BE2C (cell line): ENCODE data around the gene ZNF691. TPM values are rescaled to one million over a fixed set of nuclear protein-coding genes. Genes with fewer than 3 reads are reported as not detected.

Source experiments
- DNase-seq: peaks from one replicate; pipeline ENCODE4 v3.0.0-alpha.2; 2020
- H3K27me3 ChIP-seq: fragments of 250-450 bp; sonication (Bioruptor Pico); 2 replicates; pipeline ENCODE4 v1.5.1; 2020; ENCODE audit warnings: mild to moderate bottlenecking
- H3K36me3 ChIP-seq: fragments of 250-450 bp; sonication (Bioruptor Pico); 2 replicates; pipeline ENCODE4 v1.5.1; 2020; ENCODE audit warnings: mild to moderate bottlenecking
- H3K4me1 ChIP-seq: fragments of 250-450 bp; sonication (Bioruptor Pico); 2 replicates; pipeline ENCODE4 v1.5.1; 2020
- H3K4me3 ChIP-seq: 2 replicates; pipeline ENCODE4 v1.5.1; 2011; ENCODE audit warnings: low read depth, low read length
- H3K9me3 ChIP-seq: fragments of 250-450 bp; sonication (Bioruptor Pico); 2 replicates; pipeline ENCODE4 v1.5.1; 2020
- polyA plus RNA-seq: library from polyadenylated mRNA; unstranded; fragments of >200 nt; gene quantifications from one replicate; pipeline ENCODE4 v1.2.1, GENCODE V29; 2012; ENCODE audit warnings: low read depth, missing spikeins; ENCODE audit not compliant: insufficient read length, insufficient read depth
- TF ChIP-seq, protein P1 (sequence below): IDR thresholded peaks from 2 replicates; pipeline ENCODE4 v1.5.1; 2012; ENCODE audit warnings: mild to moderate bottlenecking, low read depth, low read length

ZNF691 gene, protein sequence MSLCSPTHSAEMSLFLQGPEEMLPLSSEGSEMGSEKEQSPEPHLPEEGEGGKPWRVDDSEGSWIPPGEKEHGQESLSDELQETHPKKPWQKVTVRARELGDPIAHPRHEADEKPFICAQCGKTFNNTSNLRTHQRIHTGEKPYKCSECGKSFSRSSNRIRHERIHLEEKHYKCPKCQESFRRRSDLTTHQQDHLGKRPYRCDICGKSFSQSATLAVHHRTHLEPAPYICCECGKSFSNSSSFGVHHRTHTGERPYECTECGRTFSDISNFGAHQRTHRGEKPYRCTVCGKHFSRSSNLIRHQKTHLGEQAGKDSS
- polyA plus RNA-seq = 7.6 TPM

DNA sequence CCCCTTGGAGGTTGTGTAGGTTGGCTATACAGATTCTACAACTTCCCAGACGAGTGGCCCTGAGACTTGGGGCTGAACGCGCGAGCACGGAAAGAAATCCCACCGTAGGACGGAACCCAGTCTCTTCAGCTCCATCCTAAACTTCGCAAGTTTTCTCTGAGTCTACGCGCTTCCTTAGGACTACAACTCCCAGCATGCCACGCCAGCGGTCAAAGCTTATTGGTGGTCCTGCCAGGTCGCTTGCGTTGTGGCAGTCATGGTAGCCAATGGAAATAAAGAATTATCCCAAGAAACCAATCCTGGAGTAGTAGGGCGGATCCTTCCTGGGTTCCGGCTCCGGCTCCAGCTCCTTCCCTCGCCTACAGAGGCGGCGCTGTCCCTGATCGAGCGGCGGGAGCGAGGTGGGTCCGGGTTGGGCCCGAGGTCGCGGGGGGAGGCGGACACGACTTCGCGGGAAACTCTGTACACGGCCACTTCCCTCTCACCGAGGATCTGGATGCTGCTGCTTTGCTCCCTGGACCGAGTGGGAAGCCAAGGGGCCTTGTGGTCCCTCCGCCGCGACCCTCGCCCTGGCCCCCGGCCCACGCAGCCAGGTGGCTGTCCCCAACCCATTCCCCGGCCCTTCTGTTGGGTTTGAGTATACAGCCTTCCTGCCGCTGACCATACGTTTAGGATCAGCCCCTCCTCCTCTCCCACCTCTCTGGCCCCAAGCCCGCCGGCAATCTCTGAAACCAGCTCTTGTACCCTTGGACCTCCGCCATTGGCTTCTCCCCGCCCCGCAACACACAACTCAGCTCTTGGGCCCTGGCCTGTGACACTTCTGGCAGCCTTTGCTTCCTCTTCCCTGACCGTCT lies at the start of gene ZNF691:
ZNF691 (plus strand) TSS at position 357 of the 854 bp plus-strand sequence. CDS start 3,046 bp downstream, outside the sequence.
- no peaks in the 10 kb centered on the region for H3K4me1 ChIP-seq
- peak; percentile 85 for DNase-seq
- no peaks in the 10 kb centered on the region; the same call in 1 of the 2 replicates for H3K36me3 ChIP-seq
- no peaks in the 10 kb centered on the region for H3K9me3 ChIP-seq
- H3K27me3 ChIP-seq = no peaks in the 10 kb centered on the region
- TF ChIP-seq, protein P1, sequence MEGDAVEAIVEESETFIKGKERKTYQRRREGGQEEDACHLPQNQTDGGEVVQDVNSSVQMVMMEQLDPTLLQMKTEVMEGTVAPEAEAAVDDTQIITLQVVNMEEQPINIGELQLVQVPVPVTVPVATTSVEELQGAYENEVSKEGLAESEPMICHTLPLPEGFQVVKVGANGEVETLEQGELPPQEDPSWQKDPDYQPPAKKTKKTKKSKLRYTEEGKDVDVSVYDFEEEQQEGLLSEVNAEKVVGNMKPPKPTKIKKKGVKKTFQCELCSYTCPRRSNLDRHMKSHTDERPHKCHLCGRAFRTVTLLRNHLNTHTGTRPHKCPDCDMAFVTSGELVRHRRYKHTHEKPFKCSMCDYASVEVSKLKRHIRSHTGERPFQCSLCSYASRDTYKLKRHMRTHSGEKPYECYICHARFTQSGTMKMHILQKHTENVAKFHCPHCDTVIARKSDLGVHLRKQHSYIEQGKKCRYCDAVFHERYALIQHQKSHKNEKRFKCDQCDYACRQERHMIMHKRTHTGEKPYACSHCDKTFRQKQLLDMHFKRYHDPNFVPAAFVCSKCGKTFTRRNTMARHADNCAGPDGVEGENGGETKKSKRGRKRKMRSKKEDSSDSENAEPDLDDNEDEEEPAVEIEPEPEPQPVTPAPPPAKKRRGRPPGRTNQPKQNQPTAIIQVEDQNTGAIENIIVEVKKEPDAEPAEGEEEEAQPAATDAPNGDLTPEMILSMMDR = peak; percentile 38
- peak within 1 kb of the TSS; percentile 84 for H3K4me3 ChIP-seq

DNA sequence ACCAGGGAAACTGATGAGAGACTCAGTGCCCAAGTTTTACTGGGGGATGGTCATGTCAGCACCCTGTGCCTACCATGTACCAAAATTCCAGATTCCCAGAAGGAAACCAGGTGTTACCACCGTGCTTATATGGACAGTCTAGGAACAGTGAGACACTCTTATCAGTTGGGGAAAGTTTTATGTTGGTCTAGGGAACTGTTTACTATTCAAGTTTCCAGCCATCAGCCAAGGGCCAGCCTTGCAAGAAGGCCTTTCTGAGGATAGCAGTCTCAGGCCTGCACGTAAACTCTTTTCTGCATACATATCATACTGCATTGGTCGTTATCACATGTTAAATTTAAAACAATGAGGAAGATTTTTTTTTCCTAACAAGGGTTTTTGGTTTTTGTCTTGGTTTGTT lies 49.0 kb upstream of the ZNF691 start:
- no peaks in the 10 kb centered on the region for H3K36me3 ChIP-seq
- DNase-seq = no peak
- H3K9me3 ChIP-seq = no peaks in the 10 kb centered on the region
- no peaks in the 10 kb centered on the region for H3K4me1 ChIP-seq
- H3K4me3 ChIP-seq = no peak overlapping the region
- TF ChIP-seq, protein P1 = no peak
- no peaks in the 10 kb centered on the region for H3K27me3 ChIP-seq

DNA sequence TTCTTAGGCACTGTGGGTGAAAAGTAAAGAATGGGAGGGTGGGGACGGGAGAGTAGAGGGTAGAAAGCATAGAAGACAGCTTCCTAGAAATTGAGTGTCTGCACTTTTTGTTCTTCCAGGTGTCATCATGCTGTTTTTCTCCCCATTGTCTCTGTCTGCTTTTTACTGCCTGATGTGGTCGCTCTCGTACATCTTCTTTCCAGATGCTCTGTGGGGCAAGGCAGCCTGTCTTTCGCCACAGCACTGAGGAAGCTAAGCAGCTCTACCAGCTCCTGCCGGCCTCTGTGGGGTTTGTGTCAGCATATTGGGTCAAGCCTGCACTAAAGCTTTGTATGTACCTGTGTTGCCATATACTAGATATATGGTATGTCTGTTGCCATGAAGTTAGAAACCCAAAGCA lies 48.4 kb upstream of the ZNF691 start:
- no peak overlapping the region for H3K4me3 ChIP-seq
- H3K4me1 ChIP-seq = no peaks in the 10 kb centered on the region
- H3K36me3 ChIP-seq = no peaks in the 10 kb centered on the region
- H3K9me3 ChIP-seq = no peaks in the 10 kb centered on the region
- TF ChIP-seq, protein P1 = no peak
- no peaks in the 10 kb centered on the region for H3K27me3 ChIP-seq
- no peak for DNase-seq

DNA sequence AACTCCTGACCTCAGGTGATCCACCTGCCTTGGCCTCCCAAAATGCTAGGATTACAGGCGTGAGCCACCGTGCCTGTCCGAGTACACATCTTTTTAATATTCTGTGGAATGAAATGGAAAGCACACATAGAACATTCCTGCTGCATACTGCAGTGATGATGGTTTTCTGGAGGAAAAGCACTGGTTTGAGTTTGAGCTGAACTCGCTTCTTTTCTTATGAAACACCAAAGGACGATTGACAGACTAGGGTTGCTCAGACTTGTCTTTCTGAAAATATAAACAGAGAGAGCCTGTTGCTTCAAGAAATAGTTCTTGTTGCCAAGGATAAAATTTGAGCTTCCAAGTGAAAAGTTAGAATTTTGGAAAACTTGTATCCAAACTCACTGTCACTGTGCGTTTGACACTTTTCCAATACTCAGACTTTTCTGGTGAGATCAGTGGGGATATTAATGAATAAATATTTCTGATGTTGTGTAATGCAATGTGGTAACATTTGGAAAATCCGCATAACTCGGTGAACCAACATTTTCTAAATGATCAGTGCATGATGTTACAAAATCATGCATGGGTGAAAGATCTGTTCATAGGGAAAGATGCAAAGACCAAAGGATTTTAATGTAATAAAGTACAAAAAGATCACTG lies 44.5 kb upstream of the ZNF691 start:
- H3K4me3 ChIP-seq = no peak overlapping the region

DNA sequence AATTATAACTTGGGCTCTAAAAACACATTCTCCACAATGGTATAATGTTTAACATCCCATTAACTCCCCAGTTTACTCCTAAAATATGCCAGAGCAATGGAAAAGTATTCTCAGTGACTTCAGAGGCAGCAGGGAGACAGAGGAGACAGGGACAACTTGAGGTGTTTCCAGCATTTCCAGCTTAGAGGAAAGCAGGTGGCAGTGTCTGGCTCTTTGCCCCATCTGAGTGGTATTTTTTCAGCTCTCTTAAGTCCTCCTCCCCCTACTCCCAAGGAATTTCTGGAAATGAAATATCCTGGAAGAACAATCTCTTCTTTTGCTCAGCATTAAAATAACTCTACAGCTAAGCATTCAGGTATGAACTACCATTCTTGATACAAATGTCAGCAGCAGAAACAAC lies 40.2 kb upstream of the ZNF691 start:
- no peak for DNase-seq
- Histone ChIP-seq H3K4me1 (0 out of 2 replicates have a peak, but pooled peaks cover under 1% of the 10 kb centered on the region), H3K9me3 (no peaks in the 10 kb centered on the region), H3K27me3 (no peaks in the 10 kb centered on the region), H3K36me3 (no peaks in the 10 kb centered on the region), H3K4me3 (no peak overlapping the region)
- TF ChIP-seq, protein P1 = no peak

More for the DNA sequence above, 44.5 kb upstream of the ZNF691 start:
- no peaks in the 10 kb centered on the region for H3K9me3 ChIP-seq
- no peak for DNase-seq
- H3K36me3 ChIP-seq = no peaks in the 10 kb centered on the region
- H3K27me3 ChIP-seq = no peaks in the 10 kb centered on the region
- TF ChIP-seq, protein P1 = no peak
- H3K4me1 ChIP-seq = no peaks in the 10 kb centered on the region
